Central memory CD8-positive, alpha-beta T cell (primary cell): ENCODE measurements around the gene SUGCT.
"Not testable (repeated sequence)": the region's sequence is repeated elsewhere in the genome, so short reads cannot be mapped to it uniquely, and the experiment has no call there.

Experiments
- ATAC-seq: fragments of 150-1000 bp; cut with Tn5 transposase; replicated peaks from 2 replicates; pipeline ENCODE4 v1.10.0; 2022; ENCODE audit warnings: mild to moderate bottlenecking, moderate FRiP score, moderate number of reproducible peaks; ENCODE audit not compliant: poor library complexity, severe bottlenecking; ENCODE audit errors: extremely low read depth
- DNase-seq, 2 donors: peaks; one replicate each; pipeline ENCODE4 v3.0.0; 2021; ENCODE audit warnings: low spot score in 2 of 2
- H3K27ac Mint-ChIP-seq: one replicate; pipeline ENCODE4 v1.8.0; 2022; ENCODE audit warnings: low read depth, mild to moderate bottlenecking, moderate library complexity, mixed read lengths
- H3K27me3 Mint-ChIP-seq: one replicate; pipeline ENCODE4 v1.8.0; 2022; ENCODE audit warnings: mixed read lengths
- H3K36me3 Mint-ChIP-seq: one replicate; pipeline ENCODE4 v1.8.0; 2022; ENCODE audit warnings: mild to moderate bottlenecking, moderate library complexity, mixed read lengths; ENCODE audit not compliant: insufficient read depth
- H3K4me1 Mint-ChIP-seq: one replicate; pipeline ENCODE4 v1.8.0; 2022; ENCODE audit warnings: mixed read lengths
- H3K4me3 Mint-ChIP-seq: one replicate; pipeline ENCODE4 v1.8.0; 2022; ENCODE audit warnings: mild to moderate bottlenecking, moderate library complexity, mixed read lengths
- H3K9me3 Mint-ChIP-seq: one replicate; pipeline ENCODE4 v1.8.0; 2022; ENCODE audit warnings: mixed read lengths

SUGCT gene

GRCh38 chr7:40117199-40117598, 17.6 kb upstream of the SUGCT start:
- H3K4me1 Mint-ChIP-seq, ATAC-seq, H3K27me3 Mint-ChIP-seq, H3K4me3 Mint-ChIP-seq, H3K27ac Mint-ChIP-seq, DNase-seq, H3K9me3 Mint-ChIP-seq, H3K36me3 Mint-ChIP-seq: not testable (repeated sequence)

DNA sequence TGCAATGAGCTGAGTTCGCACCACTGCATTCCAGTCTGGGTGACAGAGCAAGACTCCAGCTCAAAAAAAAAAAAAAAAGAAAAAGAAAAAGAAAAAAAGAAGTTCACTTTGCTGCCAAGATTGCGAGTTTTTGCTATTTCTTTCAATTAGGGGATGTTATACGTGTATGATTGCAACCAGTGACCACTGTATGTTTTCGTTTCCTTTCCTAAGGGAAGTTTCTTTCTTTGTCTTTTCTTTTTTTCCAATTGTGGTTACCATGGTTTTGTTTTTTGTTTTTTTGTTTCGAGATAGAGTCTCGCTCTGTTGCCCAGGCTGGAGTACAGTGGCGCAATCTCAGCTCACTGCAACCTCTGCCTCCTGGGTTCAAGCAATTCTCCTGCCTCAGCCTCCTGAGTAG, 16.6 kb upstream of the SUGCT start:
- H3K4me3 Mint-ChIP-seq, DNase-seq, H3K27me3 Mint-ChIP-seq, ATAC-seq, H3K4me1 Mint-ChIP-seq, H3K27ac Mint-ChIP-seq, H3K36me3 Mint-ChIP-seq, H3K9me3 Mint-ChIP-seq: not testable (repeated sequence)

- H3K4me1 Mint-ChIP-seq, result no peaks in the 10 kb centered on the region
- ATAC-seq (no peak), DNase-seq (no peak)
- H3K4me3 Mint-ChIP-seq, result no peak overlapping the region
- peaks cover 6% of the 10 kb centered on the region for H3K36me3 Mint-ChIP-seq
- H3K9me3 Mint-ChIP-seq, result no peaks in the 10 kb centered on the region
- no peak overlapping the region for H3K27ac Mint-ChIP-seq
- no peaks in the 10 kb centered on the region for H3K27me3 Mint-ChIP-seq
Observed at GRCh38 chr7:40120020-40120419, 14.8 kb upstream of the SUGCT start.

- not testable (repeated sequence) for H3K27me3 Mint-ChIP-seq, ATAC-seq, H3K36me3 Mint-ChIP-seq, H3K27ac Mint-ChIP-seq, H3K4me1 Mint-ChIP-seq, H3K4me3 Mint-ChIP-seq, DNase-seq, H3K9me3 Mint-ChIP-seq
Observed at GRCh38 chr7:40122100-40122939, 12.5 kb upstream of the SUGCT start.

DNA sequence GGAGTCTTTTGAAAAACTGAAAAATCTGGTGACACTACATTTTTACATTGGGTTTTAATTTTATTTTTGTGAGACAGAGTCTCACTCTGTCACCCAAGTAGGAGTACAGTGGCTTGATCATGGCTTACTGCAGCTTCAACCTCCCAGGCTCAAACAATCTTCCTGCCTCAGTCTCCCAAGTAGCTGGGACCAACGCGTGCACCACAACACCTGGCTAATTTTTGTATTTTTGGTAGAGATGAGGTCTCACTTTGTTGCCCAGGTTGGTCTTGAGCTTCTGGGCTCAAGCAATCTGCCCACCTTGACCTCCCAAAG, 11.9 kb upstream of the SUGCT start:
- no peak for ATAC-seq
- no peak overlapping the region for H3K4me3 Mint-ChIP-seq
- H3K36me3 Mint-ChIP-seq, result peaks cover 3% of the 10 kb centered on the region
- no peaks in the 10 kb centered on the region for H3K27me3 Mint-ChIP-seq
- DNase-seq, result no peak
- H3K27ac Mint-ChIP-seq, result no peak overlapping the region
- H3K4me1 Mint-ChIP-seq, result peaks cover 3% of the 10 kb centered on the region
- no peaks in the 10 kb centered on the region for H3K9me3 Mint-ChIP-seq

- H3K36me3 Mint-ChIP-seq, result peaks cover 14% of the 10 kb centered on the region
- H3K4me3 Mint-ChIP-seq, result peak overlapping the region; percentile 92
- ATAC-seq, result peak; percentile 55
- H3K9me3 Mint-ChIP-seq, result no peaks in the 10 kb centered on the region
- no peaks in the 10 kb centered on the region for H3K27me3 Mint-ChIP-seq
- H3K27ac Mint-ChIP-seq, result peak overlapping the region; percentile 84
- no peak for DNase-seq
- H3K4me1 Mint-ChIP-seq, result peaks cover 15% of the 10 kb centered on the region
Observed at GRCh38 chr7:40133561-40134427, 1.0 kb upstream of the SUGCT start.

DNA sequence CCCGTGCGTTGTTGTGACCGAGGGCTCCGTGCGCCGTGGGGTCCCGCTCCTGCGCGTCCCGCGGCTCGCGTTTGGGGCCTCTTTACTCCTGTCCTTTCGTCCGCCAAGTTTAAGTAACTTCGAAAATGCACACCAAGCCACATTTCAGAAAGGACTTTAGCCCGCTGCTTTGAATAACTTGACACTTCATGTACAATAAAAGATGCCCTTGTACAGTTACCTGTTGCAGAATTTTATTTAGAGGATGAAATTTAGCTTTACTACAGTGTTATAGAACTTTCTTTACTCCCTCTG, 459 bp downstream of the SUGCT start:
- no peak overlapping the region for H3K27ac Mint-ChIP-seq

GRCh38 chr7:40137563-40137962, 2.8 kb downstream of the SUGCT start:
- ATAC-seq (no peak), DNase-seq (no peak)
- Mint-ChIP-seq H3K27me3 (peaks cover 10% of the 10 kb centered on the region), H3K27ac (no peak overlapping the region), H3K36me3 (peaks cover 12% of the 10 kb centered on the region), H3K4me1 (peaks cover 1% of the 10 kb centered on the region), H3K4me3 (no peak overlapping the region), H3K9me3 (no peaks in the 10 kb centered on the region)

More for the DNA sequence above, 459 bp downstream of the SUGCT start:
- no peaks in the 10 kb centered on the region for H3K27me3 Mint-ChIP-seq
- H3K36me3 Mint-ChIP-seq, result peaks cover 14% of the 10 kb centered on the region
- peaks cover 10% of the 10 kb centered on the region for H3K4me1 Mint-ChIP-seq
- no peaks in the 10 kb centered on the region for H3K9me3 Mint-ChIP-seq
- ATAC-seq, result no peak
- DNase-seq, result no peak
- H3K4me3 Mint-ChIP-seq, result peak overlapping the region; percentile 92

GRCh38 chr7:40138973-40139372, 4.2 kb downstream of the SUGCT start:
- H3K4me1 Mint-ChIP-seq, result no peaks in the 10 kb centered on the region
- DNase-seq (no peak), ATAC-seq (no peak)
- H3K27me3 Mint-ChIP-seq, result peaks cover 20% of the 10 kb centered on the region
- H3K9me3 Mint-ChIP-seq, result no peaks in the 10 kb centered on the region
- peaks cover 6% of the 10 kb centered on the region for H3K36me3 Mint-ChIP-seq
- no peak overlapping the region for H3K27ac Mint-ChIP-seq
- no peak overlapping the region for H3K4me3 Mint-ChIP-seq

GRCh38 chr7:40139891-40140290, 5.1 kb downstream of the SUGCT start:
- not testable (repeated sequence) for H3K4me1 Mint-ChIP-seq, DNase-seq, H3K27ac Mint-ChIP-seq, ATAC-seq, H3K4me3 Mint-ChIP-seq, H3K9me3 Mint-ChIP-seq, H3K36me3 Mint-ChIP-seq
- H3K27me3 Mint-ChIP-seq, result peaks cover 25% of the 10 kb centered on the region

DNA sequence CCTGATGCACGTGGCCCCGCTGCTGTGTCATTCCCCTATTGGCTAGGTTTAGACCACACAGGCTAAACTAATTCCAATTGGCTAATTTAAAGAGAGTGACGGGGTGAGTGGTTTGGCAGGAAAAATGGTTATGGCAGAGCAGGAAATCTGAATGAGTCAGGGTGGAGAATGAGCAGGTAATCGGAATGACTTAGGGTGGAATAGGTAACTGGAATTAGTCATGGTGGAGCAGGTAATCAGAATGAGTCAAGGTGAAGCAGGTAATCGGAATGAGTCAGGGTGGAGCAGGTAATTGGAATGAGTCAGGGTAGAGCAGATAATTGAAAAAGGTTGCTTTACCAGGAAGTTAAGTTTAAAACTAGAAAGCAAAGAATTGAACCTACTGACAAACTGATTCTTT, 7.1 kb downstream of the SUGCT start:
- H3K27ac Mint-ChIP-seq, H3K9me3 Mint-ChIP-seq, H3K4me1 Mint-ChIP-seq, H3K36me3 Mint-ChIP-seq, ATAC-seq, H3K4me3 Mint-ChIP-seq, DNase-seq: not testable (repeated sequence)
- H3K27me3 Mint-ChIP-seq, result peaks cover 44% of the 10 kb centered on the region

DNA sequence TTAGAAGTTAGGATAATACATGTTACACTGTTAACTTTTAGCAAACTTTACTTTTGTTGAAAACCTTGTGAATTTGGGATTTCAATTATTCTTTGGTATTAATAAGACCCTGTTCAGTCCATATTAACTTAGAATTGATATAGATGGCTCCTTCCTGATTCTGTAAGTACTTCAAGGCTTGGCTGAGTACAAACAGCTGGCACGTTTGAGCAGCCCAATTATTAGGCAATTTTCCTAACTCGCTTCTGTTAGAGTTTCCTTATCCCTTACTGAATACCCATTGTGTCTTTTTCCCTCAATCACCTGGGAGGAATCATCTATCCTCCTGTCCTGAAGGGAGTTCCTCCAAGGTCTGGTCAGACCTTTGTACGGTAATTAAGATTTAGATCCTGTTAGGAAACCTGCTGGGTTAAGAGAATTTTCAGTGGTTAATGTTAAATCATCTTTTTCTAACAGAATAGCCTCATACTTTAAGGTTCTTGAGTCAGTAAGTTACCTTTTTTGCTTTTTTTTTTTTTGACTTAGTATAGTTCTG, 10.9 kb downstream of the SUGCT start:
- not testable (repeated sequence) for ATAC-seq, H3K4me1 Mint-ChIP-seq

More for the DNA sequence above, 10.9 kb downstream of the SUGCT start:
- not testable (repeated sequence) for H3K4me3 Mint-ChIP-seq, H3K9me3 Mint-ChIP-seq, H3K27ac Mint-ChIP-seq, H3K36me3 Mint-ChIP-seq, DNase-seq
- peaks cover 72% of the 10 kb centered on the region for H3K27me3 Mint-ChIP-seq
